ENCODE results near the gene GPR161. TPM values are rescaled to one million over a fixed set of nuclear protein-coding genes. Genes with fewer than 3 reads are reported as not detected.

GPR161 gene
- total and polyA plus RNA-seq, 2 donors (not counting 1 experiment from before 2014, with no cell fraction given): 10.2 to 18.7 TPM

DNA sequence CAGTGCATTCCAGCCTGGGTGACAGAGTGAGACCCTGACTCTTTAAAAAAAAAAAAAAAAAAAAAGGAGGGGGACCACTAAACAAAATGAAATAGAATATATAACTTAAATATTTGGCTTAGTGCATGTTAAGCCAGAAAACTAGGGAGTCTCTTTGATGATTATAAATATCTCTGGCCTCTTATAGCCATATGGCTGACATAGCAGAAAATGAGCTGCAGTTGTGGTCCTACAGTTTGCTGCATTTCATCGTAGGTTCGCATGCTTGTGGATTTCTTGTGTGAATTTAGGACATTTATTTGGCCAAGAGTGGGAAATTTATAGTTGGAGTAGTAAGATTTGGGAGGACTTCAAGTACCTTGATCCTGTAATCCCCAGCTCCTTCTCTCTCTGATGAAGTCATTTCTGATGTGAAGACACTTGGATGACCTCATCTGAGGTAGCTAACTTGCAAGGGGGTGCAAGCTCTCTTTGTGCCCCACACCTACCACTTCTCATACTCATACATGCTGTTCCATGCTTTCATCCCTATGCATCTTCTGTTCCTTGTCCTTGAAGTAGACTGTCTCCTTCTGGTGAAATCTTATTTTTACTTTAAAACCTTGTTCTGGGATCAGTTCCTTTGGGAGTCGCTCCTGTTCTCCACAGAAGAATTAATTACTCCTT is 35.7 kb upstream of the GPR161 start:
- Histone ChIP-seq H3K36me3 (ENCODE audit: control insufficient read depth, insufficient read depth, low read length) (no peaks in the 10 kb centered on the region), H3K27ac (ENCODE audit: insufficient read depth, low read length) (no peak overlapping the region), H3K9me3 (ENCODE audit: control insufficient read depth, insufficient read depth, low read depth, low read length) (no peaks in the 10 kb centered on the region), H3K9ac (ENCODE audit: insufficient read depth, low read length) (no peak overlapping the region), H4K20me1 (ENCODE audit: control insufficient read depth, extremely low read depth, insufficient read depth, low read length) (no peaks in the 10 kb centered on the region), H3K4me3 (replicated peaks in 1 of 4; ENCODE audit: control extremely low read depth in 1 of 4, insufficient read depth in 1 of 4, low read depth in 3 of 4, low read length in 4 of 4) (no peak overlapping the region), H3K4me2 (ENCODE audit: extremely low read depth, insufficient read depth, low read length) (no peak overlapping the region), H3K27me3 (ENCODE audit: control insufficient read depth, insufficient read depth, low read length) (no peaks in the 10 kb centered on the region), H2AFZ (ENCODE audit: low read length) (no peak overlapping the region), H3K4me1 (ENCODE audit: control insufficient read depth, extremely low read depth, insufficient read depth, low read length) (no peaks in the 10 kb centered on the region), H3K79me2 (ENCODE audit: control insufficient read depth, insufficient read depth, low read length) (no peaks in the 10 kb centered on the region)
- TF ChIP-seq EZH2 (IDR thresholded peaks at IDR 0.05; ENCODE audit: low read length, missing control alignments) (no peak), CTCF (conservative IDR thresholded peaks at IDR 0.05 in 1 of 2, IDR thresholded peaks at IDR 0.05 in 1 of 2; ENCODE audit: low read depth in 1 of 2, low read length in 2 of 2) (no peak)
- no peak for DNase-seq (ENCODE audit: low read depth in 2 of 2)

DNA sequence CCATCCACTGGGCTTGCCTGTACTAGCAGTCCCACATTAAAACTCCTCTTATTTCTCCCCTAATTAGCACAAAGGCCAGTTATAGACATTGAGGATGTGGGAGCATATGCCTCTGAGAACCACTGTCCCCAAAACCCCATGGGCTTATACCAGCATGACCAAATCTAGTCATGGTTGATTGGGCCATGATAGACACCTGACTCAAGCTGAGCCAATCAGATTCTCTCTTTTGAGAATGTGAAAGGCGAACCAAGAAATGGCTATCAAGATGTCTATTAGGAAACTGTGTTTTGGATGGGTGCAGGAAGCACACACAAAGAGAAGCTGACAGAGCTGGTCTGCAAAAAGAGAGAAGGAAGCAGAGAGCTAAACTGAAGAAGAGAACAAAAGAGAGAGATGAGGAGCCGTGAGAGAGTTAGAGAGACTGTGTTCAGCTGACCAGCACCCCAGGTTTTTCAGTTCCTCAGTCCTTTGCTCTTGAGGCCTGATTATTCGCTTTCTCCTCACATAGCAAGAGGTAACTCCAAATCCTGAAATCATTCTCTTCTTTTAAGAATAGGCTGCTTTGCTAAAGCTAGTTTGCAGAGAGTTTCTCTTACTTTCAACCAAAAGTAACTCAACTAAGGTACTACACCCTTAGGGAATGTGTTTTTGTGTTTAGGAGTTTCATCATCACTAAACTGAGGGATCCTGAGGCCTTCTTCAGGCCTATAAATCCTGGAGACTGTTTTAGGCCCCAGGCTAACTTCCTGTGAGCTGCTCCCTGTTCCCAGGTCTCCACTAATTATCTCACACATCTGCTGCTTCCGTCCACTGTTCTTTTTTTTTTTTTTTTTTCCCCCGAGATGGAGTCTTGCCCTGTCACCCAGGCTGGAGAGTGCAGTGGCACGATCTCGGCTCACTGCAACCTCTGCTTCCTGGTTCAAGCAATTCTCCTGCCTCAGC is 34.1 kb upstream of the GPR161 start:
- no peak overlapping the region for H3K4me3 ChIP-seq (replicated peaks in 1 of 4; ENCODE audit: control extremely low read depth in 1 of 4, insufficient read depth in 1 of 4, low read depth in 3 of 4, low read length in 4 of 4)
- H2AFZ ChIP-seq (ENCODE audit: low read length): peak overlapping the region; percentile 16
- no peaks in the 10 kb centered on the region for H3K9me3 ChIP-seq (ENCODE audit: control insufficient read depth, insufficient read depth, low read depth, low read length)
- TF ChIP-seq EZH2 (IDR thresholded peaks at IDR 0.05; ENCODE audit: low read length, missing control alignments) (no peak), CTCF (conservative IDR thresholded peaks at IDR 0.05 in 1 of 2, IDR thresholded peaks at IDR 0.05 in 1 of 2; ENCODE audit: low read depth in 1 of 2, low read length in 2 of 2) (no peak)
- DNase-seq (ENCODE audit: low read depth in 2 of 2): no peak
- H3K4me1 ChIP-seq (ENCODE audit: control insufficient read depth, extremely low read depth, insufficient read depth, low read length): no peaks in the 10 kb centered on the region
- no peaks in the 10 kb centered on the region for H3K79me2 ChIP-seq (ENCODE audit: control insufficient read depth, insufficient read depth, low read length)
- H3K36me3 ChIP-seq (ENCODE audit: control insufficient read depth, insufficient read depth, low read length): no peaks in the 10 kb centered on the region
- H4K20me1 ChIP-seq (ENCODE audit: control insufficient read depth, extremely low read depth, insufficient read depth, low read length): no peaks in the 10 kb centered on the region
- no peaks in the 10 kb centered on the region for H3K27me3 ChIP-seq (ENCODE audit: control insufficient read depth, insufficient read depth, low read length)
- H3K27ac ChIP-seq (ENCODE audit: insufficient read depth, low read length): no peak overlapping the region
- H3K9ac ChIP-seq (ENCODE audit: insufficient read depth, low read length): no peak overlapping the region
- no peak overlapping the region for H3K4me2 ChIP-seq (ENCODE audit: extremely low read depth, insufficient read depth, low read length)

GRCh38 chr1:168167806-168168205 is 31.1 kb upstream of the GPR161 start:
- Histone ChIP-seq H3K79me2 (ENCODE audit: control insufficient read depth, insufficient read depth, low read length) (no peaks in the 10 kb centered on the region), H4K20me1 (ENCODE audit: control insufficient read depth, extremely low read depth, insufficient read depth, low read length) (no peaks in the 10 kb centered on the region), H3K36me3 (ENCODE audit: control insufficient read depth, insufficient read depth, low read length) (no peaks in the 10 kb centered on the region), H3K9ac (ENCODE audit: insufficient read depth, low read length) (no peak overlapping the region), H3K4me2 (ENCODE audit: extremely low read depth, insufficient read depth, low read length) (no peak overlapping the region), H3K4me1 (ENCODE audit: control insufficient read depth, extremely low read depth, insufficient read depth, low read length) (no peaks in the 10 kb centered on the region), H3K27me3 (ENCODE audit: control insufficient read depth, insufficient read depth, low read length) (no peaks in the 10 kb centered on the region), H2AFZ (ENCODE audit: low read length) (peak overlapping the region; percentile 12), H3K27ac (ENCODE audit: insufficient read depth, low read length) (no peak overlapping the region), H3K4me3 (replicated peaks in 1 of 4; ENCODE audit: control extremely low read depth in 1 of 4, insufficient read depth in 1 of 4, low read depth in 3 of 4, low read length in 4 of 4) (no peak overlapping the region), H3K9me3 (ENCODE audit: control insufficient read depth, insufficient read depth, low read depth, low read length) (no peaks in the 10 kb centered on the region)
- DNase-seq (ENCODE audit: low read depth in 2 of 2): no peak
- TF ChIP-seq CTCF (conservative IDR thresholded peaks at IDR 0.05 in 1 of 2, IDR thresholded peaks at IDR 0.05 in 1 of 2; ENCODE audit: low read depth in 1 of 2, low read length in 2 of 2) (no peak), EZH2 (IDR thresholded peaks at IDR 0.05; ENCODE audit: low read length, missing control alignments) (no peak)
